ENCODE data around the gene GRID1.

DNA sequence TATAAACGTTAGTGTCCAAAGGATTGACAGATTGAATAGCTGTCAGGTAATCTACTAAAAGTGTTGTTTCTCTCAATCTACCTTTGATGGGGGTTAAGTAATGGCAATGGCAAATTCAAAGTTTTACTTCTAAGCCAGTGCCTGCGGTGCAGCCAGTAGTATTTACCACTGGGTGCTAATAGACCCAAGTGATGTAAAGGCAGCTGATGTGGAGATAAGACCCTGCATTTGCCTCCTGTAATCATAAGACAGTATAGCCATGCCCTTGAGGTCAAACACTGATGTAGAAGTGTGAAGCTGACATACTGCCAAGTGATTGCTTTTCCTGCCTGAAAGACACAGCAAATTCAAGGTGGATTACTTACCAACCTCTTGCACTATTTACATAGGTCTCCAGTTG is 572.0 kb downstream of the GRID1 start:
- TF ChIP-seq CTCF (IDR thresholded peaks at IDR 0.05) (no peak), POLR2A (IDR thresholded peaks at IDR 0.05) (no peak)

Measured in Peyer's patch (tissue), 4 donors.